GM15510 (cell line): ENCODE results near the gene PRDM12.

Experiments used
- POLR2A ChIP-seq: IDR thresholded peaks from 3 replicates; pipeline ENCODE4 v1.6.1; 2011; ENCODE audit warnings: borderline replicate concordance; ENCODE audit not compliant: insufficient read length; ENCODE audit errors: extremely low read depth

Gene PRDM12

GRCh38 chr9:130689572-130689936 is 25.2 kb downstream of the PRDM12 start:
- TF ChIP-seq POLR2A, result no peak

- peak; percentile 39 for TF ChIP-seq POLR2A
Measured at GRCh38 chr9:130689937-130690700, 25.7 kb downstream of the PRDM12 start.

- TF ChIP-seq POLR2A, result no peak
Measured at GRCh38 chr9:130692321-130692720, 27.9 kb downstream of the PRDM12 start.

- no peak for TF ChIP-seq POLR2A
Measured at GRCh38 chr9:130693101-130693425, 28.7 kb downstream of the PRDM12 start.

- peak; percentile 97 for TF ChIP-seq POLR2A
Measured at GRCh38 chr9:130693426-130694191, 29.2 kb downstream of the PRDM12 start, which contains the start of gene EXOSC2. EXOSC2 (plus strand) TSS chr9:130693780; CDS start chr9:130693792, 12 bp downstream.

GRCh38 chr9:130694205-130694604 is 29.8 kb downstream of the PRDM12 start:
- TF ChIP-seq POLR2A, result no peak

GRCh38 chr9:130696139-130696650 is 31.8 kb downstream of the PRDM12 start:
- TF ChIP-seq POLR2A, result no peak

GRCh38 chr9:130696996-130697395 is 32.6 kb downstream of the PRDM12 start:
- TF ChIP-seq POLR2A, result no peak

GRCh38 chr9:130698514-130698913 is 34.1 kb downstream of the PRDM12 start:
- no peak for TF ChIP-seq POLR2A

- TF ChIP-seq POLR2A, result no peak
Measured at GRCh38 chr9:130699047-130699446, 34.7 kb downstream of the PRDM12 start.

GRCh38 chr9:130701059-130702022 is 36.9 kb downstream of the PRDM12 start:
- TF ChIP-seq POLR2A, result no peak

- no peak for TF ChIP-seq POLR2A
Measured at GRCh38 chr9:130703501-130703900, 39.1 kb downstream of the PRDM12 start.

GRCh38 chr9:130707225-130707976 is 43.0 kb downstream of the PRDM12 start:
- no peak for TF ChIP-seq POLR2A

- no peak for TF ChIP-seq POLR2A
Measured at GRCh38 chr9:130710822-130711352, 46.5 kb downstream of the PRDM12 start.

GRCh38 chr9:130711469-130711868 is 47.1 kb downstream of the PRDM12 start:
- TF ChIP-seq POLR2A, result no peak
